ENCODE data around the gene RGL1.

Gene RGL1

DNA sequence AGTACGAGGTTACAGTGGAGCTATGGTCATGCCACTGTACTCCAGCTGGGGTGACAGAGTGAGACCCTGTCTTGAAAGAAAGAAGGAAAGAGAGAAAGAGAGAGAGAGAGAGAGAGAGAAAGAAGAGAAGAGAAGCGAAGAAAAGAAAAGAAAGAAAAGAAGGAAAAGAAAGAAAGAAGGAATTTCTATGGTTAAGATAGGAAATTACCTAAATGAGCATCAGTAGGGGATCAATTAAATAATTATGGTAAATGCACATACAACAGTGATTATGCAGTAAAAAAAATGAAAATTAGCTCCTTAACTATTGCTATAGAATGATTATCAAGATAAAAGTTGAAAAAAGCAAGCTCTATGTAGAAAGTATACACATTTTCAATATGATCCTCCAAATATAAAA lies 172.8 kb downstream of the RGL1 start:
- no peaks in the 10 kb centered on the region for H3K79me2 ChIP-seq (ENCODE audit: low read length)
- H3K4me3 ChIP-seq (ENCODE audit: low read length), result no peak overlapping the region
- H2AFZ ChIP-seq (ENCODE audit: low read length), result no peak overlapping the region
- H3K9me3 ChIP-seq (replicated peaks; ENCODE audit: insufficient read depth, low read length), result no peaks in the 10 kb centered on the region
- no peak overlapping the region for H3K27ac ChIP-seq (ENCODE audit: low read length)
- no peaks in the 10 kb centered on the region for H3K27me3 ChIP-seq (replicated peaks; ENCODE audit: insufficient read depth, low read length)
- no peak overlapping the region for H3K9ac ChIP-seq (ENCODE audit: low read length)
- no peaks in the 10 kb centered on the region for H3K4me1 ChIP-seq (ENCODE audit: low read length)
- no peaks in the 10 kb centered on the region for H3K36me3 ChIP-seq (replicated peaks; ENCODE audit: insufficient read depth, low read length)
- H4K20me1 ChIP-seq (ENCODE audit: insufficient read depth, low read length), result no peaks in the 10 kb centered on the region
- H3F3A ChIP-seq (ENCODE audit: insufficient read depth, low read length), result no peaks in the 10 kb centered on the region
- H3K9me2 ChIP-seq (replicated peaks; ENCODE audit: insufficient read depth, low read length), result no peaks in the 10 kb centered on the region
- no peak for TF ChIP-seq EZH2 (optimal IDR thresholded peaks at IDR 0.05; ENCODE audit: low read depth, low read length)
- TF ChIP-seq EZH2phosphoT487 (IDR thresholded peaks at IDR 0.05; ENCODE audit: low read length), result no peak
- TF ChIP-seq, protein P1, sequence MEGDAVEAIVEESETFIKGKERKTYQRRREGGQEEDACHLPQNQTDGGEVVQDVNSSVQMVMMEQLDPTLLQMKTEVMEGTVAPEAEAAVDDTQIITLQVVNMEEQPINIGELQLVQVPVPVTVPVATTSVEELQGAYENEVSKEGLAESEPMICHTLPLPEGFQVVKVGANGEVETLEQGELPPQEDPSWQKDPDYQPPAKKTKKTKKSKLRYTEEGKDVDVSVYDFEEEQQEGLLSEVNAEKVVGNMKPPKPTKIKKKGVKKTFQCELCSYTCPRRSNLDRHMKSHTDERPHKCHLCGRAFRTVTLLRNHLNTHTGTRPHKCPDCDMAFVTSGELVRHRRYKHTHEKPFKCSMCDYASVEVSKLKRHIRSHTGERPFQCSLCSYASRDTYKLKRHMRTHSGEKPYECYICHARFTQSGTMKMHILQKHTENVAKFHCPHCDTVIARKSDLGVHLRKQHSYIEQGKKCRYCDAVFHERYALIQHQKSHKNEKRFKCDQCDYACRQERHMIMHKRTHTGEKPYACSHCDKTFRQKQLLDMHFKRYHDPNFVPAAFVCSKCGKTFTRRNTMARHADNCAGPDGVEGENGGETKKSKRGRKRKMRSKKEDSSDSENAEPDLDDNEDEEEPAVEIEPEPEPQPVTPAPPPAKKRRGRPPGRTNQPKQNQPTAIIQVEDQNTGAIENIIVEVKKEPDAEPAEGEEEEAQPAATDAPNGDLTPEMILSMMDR (IDR thresholded peaks at IDR 0.05; ENCODE audit: low read length), result no peak
- no peak overlapping the region for H3K4me2 ChIP-seq (ENCODE audit: low read depth, low read length)
- DNase-seq, result no peak

All from MM.1S (cell line).